ENCODE results near the gene PDE4D. TPM values are rescaled to one million over a fixed set of nuclear protein-coding genes. Genes with fewer than 3 reads are reported as not detected.

Gene PDE4D
- total RNA-seq, 4 donors from 2014 or later: 15.9 to 66.3 (median 48.7) TPM

DNA sequence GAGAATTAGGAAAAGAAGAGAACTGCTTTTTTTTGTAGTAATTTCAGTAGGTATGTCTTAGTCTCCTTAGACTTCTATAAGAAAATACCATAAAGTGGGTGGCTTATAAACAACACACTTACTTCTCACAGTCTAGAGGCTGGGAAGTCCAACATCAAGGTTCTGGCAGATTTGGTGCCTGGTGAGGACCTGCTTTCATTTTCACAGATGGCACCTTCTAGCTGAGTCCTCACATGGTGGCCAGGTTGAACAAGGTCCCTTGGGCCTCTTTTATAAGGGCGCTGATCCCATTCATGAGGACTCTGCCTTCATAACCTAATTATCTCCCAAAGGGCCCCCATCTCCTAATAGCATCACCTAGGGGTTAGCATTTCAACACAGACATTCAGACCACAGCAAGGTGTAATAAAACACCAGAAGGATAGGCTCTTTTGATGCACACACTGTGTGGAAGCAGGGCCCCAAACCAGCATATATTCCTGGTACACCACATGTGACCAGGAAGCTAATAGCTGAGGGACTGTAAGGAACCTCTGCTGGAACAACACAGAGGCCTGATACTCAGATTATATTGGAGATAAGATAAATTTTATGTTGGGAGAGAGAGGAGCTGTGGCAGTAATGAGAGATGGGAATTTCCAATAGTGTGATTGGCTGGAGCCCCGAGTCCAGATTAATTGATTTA lies 925.8 kb downstream of the PDE4D start:
- Histone ChIP-seq H3K27me3 (no peaks in the 10 kb centered on the region), H3K36me3 (no peaks in the 10 kb centered on the region), H3K9me3 (no peaks in the 10 kb centered on the region), H3K4me3 (no peak overlapping the region), H3K27ac (no peak overlapping the region), H3K4me1 (no peaks in the 10 kb centered on the region)
- TF ChIP-seq, protein P1, sequence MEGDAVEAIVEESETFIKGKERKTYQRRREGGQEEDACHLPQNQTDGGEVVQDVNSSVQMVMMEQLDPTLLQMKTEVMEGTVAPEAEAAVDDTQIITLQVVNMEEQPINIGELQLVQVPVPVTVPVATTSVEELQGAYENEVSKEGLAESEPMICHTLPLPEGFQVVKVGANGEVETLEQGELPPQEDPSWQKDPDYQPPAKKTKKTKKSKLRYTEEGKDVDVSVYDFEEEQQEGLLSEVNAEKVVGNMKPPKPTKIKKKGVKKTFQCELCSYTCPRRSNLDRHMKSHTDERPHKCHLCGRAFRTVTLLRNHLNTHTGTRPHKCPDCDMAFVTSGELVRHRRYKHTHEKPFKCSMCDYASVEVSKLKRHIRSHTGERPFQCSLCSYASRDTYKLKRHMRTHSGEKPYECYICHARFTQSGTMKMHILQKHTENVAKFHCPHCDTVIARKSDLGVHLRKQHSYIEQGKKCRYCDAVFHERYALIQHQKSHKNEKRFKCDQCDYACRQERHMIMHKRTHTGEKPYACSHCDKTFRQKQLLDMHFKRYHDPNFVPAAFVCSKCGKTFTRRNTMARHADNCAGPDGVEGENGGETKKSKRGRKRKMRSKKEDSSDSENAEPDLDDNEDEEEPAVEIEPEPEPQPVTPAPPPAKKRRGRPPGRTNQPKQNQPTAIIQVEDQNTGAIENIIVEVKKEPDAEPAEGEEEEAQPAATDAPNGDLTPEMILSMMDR (IDR thresholded peaks at IDR 0.05): no peak
- TF ChIP-seq EP300 (IDR thresholded peaks at IDR 0.05) (no peak), POLR2A (IDR thresholded peaks at IDR 0.05) (no peak)
- DNase-seq (ENCODE audit: low spot score in 2 of 2): no peak
- 97 to 100% methylated on average over 2 of the region's 2 CpGs for WGBS, 2 donors

DNA sequence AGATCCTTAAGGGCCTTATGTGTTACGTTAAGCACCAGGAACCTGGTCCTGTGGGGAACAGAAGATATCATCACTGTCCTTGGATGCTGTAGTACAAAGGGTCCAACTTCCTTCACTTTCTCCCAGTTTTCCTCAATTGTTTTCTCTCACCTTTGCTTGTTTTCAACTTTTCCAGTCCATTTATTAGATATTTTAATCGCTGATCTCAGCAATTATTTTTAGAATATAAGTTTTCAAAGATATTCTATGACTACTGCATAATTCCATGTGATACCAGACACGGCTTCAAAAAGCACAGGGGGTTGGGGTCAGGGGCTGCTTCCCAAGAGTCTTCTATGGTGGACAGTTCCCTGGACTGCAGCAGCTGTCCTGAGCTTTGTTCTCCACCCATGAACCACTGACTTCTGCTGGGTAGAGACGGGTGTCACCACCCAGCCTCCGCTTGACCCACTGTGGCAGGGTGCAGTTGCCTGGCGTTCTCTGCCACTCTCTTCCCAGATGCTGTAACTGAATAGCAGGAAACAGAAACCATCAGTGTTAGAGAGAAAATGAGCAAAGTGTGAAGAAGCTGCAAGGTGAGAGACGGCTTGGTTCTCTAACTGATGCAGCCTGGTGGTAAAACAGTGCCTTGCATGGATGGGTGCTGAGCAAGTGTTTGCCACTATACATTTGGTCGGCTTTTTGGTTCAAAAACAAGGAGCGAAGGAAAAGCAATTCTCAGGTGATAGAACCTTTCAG lies 927.7 kb downstream of the PDE4D start:
- DNase-seq (ENCODE audit: low spot score in 2 of 2): no peak
- H3K4me1 ChIP-seq: no peaks in the 10 kb centered on the region
- TF ChIP-seq, protein P1 (IDR thresholded peaks at IDR 0.05): no peak
- TF ChIP-seq EP300 (IDR thresholded peaks at IDR 0.05) (no peak), POLR2A (IDR thresholded peaks at IDR 0.05) (no peak)
- H3K27ac ChIP-seq: no peak overlapping the region
- H3K36me3 ChIP-seq: no peaks in the 10 kb centered on the region
- no peak overlapping the region for H3K4me3 ChIP-seq
- 90 to 91% methylated on average over 9 of the region's 9 CpGs for WGBS, 2 donors
- H3K27me3 ChIP-seq: no peaks in the 10 kb centered on the region
- H3K9me3 ChIP-seq: no peaks in the 10 kb centered on the region

DNA sequence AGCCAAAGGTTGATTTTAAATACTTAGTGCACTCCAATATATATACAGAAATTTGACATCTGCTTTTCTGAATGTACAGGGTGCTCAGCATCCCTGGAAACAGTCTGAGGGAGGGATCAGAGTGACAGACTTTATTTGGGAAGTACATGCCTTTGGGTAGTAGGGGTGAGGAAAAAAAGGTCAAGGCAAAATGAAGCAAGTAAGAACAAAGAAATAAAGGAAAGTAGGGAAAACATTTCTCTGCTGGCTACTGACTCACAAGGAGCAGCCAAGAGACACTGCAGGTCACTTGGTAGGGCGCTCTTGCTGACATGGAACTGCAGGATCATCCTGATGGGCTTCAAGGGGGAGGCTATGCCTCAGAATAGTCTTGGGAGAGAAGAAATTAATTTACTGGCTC lies 929.7 kb downstream of the PDE4D start:
- TF ChIP-seq, protein P1 (IDR thresholded peaks at IDR 0.05): no peak
- TF ChIP-seq EP300 (IDR thresholded peaks at IDR 0.05): no peak
- no peak for TF ChIP-seq POLR2A (IDR thresholded peaks at IDR 0.05)
- H3K36me3 ChIP-seq: no peaks in the 10 kb centered on the region
- no peaks in the 10 kb centered on the region for H3K4me1 ChIP-seq
- no peaks in the 10 kb centered on the region for H3K27me3 ChIP-seq
- no peak for DNase-seq (ENCODE audit: low spot score in 2 of 2)
- H3K27ac ChIP-seq: no peak overlapping the region
- 89 to 100% methylated on average over 1 of the region's 1 CpG for WGBS, 2 donors
- H3K4me3 ChIP-seq: no peak overlapping the region
- H3K9me3 ChIP-seq: no peaks in the 10 kb centered on the region

DNA sequence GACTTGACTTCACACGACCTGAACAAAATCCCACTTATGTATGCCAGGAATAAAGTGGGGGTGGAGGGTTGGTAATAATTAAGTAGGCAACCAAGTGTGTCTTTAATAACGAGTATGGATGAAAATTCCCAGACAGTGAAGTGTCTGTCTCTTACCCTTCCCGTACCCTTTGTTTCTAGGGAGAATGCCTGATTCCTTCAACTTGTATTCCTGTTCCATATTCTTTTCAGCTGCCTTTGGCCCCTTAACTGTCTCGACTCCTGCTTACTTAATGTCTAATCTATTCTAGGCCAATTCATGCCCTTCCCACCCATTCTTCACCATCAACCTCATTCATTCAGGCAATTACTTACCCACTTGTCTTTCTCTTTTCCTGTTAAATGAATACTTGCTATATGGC lies 930.2 kb downstream of the PDE4D start:
- H3K9me3 ChIP-seq: no peaks in the 10 kb centered on the region
- H3K4me3 ChIP-seq: no peak overlapping the region
- H3K27me3 ChIP-seq: no peaks in the 10 kb centered on the region
- DNase-seq (ENCODE audit: low spot score in 2 of 2): no peak
- H3K4me1 ChIP-seq: no peaks in the 10 kb centered on the region
- no peak for TF ChIP-seq EP300 (IDR thresholded peaks at IDR 0.05)
- no peak for TF ChIP-seq POLR2A (IDR thresholded peaks at IDR 0.05)
- TF ChIP-seq, protein P1 (IDR thresholded peaks at IDR 0.05): no peak
- H3K36me3 ChIP-seq: no peaks in the 10 kb centered on the region
- H3K27ac ChIP-seq: no peak overlapping the region
- WGBS, 2 donors: 47% methylated on average over 4 of the region's 4 CpGs

DNA sequence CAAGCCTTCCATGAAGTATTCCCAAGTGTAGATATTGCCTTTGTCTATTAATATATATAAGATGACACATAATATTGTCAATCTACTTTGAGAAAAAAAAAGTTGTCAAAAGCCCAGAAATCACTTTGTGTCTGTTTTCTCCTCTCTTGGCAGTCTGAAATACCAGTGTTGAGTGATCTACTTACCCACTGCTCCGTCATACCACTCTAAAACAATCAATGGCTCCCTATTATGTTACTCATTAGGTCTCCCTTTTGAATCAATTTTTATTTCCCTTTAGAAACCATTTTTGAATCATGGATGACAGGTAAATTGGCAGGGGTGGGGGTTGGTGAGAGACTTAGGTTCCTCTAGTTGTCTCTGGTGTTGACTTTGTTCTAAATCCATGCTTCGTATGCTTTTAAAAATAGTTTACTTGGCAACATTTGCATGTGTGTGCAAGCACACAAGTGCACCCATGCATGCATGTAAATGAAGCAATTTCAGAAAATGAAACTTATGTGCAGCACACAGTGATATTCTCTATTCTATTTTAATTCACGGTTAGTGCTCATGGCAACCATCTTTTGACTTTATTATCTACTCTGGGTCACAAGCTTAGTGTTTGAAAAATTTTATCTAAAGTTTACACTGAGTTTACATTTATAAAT lies 931.8 kb downstream of the PDE4D start:
- WGBS, 2 donors: 90 to 92% methylated on average over 3 of the region's 3 CpGs
- H3K4me3 ChIP-seq: no peak overlapping the region
- H3K9me3 ChIP-seq: no peaks in the 10 kb centered on the region
- no peak for DNase-seq (ENCODE audit: low spot score in 2 of 2)
- H3K4me1 ChIP-seq: no peaks in the 10 kb centered on the region
- H3K27me3 ChIP-seq: no peaks in the 10 kb centered on the region
- no peaks in the 10 kb centered on the region for H3K36me3 ChIP-seq
- H3K27ac ChIP-seq: no peak overlapping the region
- no peak for TF ChIP-seq POLR2A (IDR thresholded peaks at IDR 0.05)
- TF ChIP-seq, protein P1 (IDR thresholded peaks at IDR 0.05): no peak
- no peak for TF ChIP-seq EP300 (IDR thresholded peaks at IDR 0.05)

Measured in tibial nerve (tissue), 4 donors.